Osteocyte (in vitro differentiated cells): ENCODE results near the gene PLCB3. TPM values are rescaled to one million over a fixed set of nuclear protein-coding genes. Genes with fewer than 3 reads are reported as not detected.
"Not testable (repeated sequence)": the region's sequence is repeated elsewhere in the genome, so short reads cannot be mapped to it uniquely, and the experiment has no call there.

Experiments
- DNase-seq: peaks from one replicate; pipeline ENCODE4 v3.0.0; 2021; ENCODE audit warnings: mixed read lengths; ENCODE audit not compliant: unreplicated experiment; ENCODE audit errors: extremely low spot score
- H3K27ac Mint-ChIP-seq: one replicate; pipeline ENCODE4 v1.8.0; 2021; ENCODE audit warnings: mild to moderate bottlenecking, mixed read lengths; ENCODE audit not compliant: unreplicated experiment
- H3K27me3 Mint-ChIP-seq: one replicate; pipeline ENCODE4 v1.8.0; 2021; ENCODE audit warnings: mixed read lengths; ENCODE audit not compliant: unreplicated experiment
- H3K36me3 Mint-ChIP-seq: one replicate; pipeline ENCODE4 v1.8.0; 2021; ENCODE audit warnings: mixed read lengths; ENCODE audit not compliant: unreplicated experiment
- H3K4me1 Mint-ChIP-seq: one replicate; pipeline ENCODE4 v1.8.0; 2021; ENCODE audit warnings: mixed read lengths; ENCODE audit not compliant: unreplicated experiment
- H3K4me3 Mint-ChIP-seq: one replicate; pipeline ENCODE4 v1.8.0; 2021; ENCODE audit warnings: mild to moderate bottlenecking, moderate library complexity, mixed read lengths; ENCODE audit not compliant: unreplicated experiment
- H3K9me3 Mint-ChIP-seq: one replicate; pipeline ENCODE4 v1.8.0; 2021; ENCODE audit warnings: mixed read lengths; ENCODE audit not compliant: unreplicated experiment
- total RNA-seq: library from RNA; stranded (reverse); gene quantifications from 2 replicates; pipeline ENCODE4 v1.2.1, GENCODE V29; 2021
- TF ChIP-seq, protein P1 (sequence below): fragments of 200-600 bp; sonication (generic); IDR thresholded peaks from 2 replicates; pipeline ENCODE4 v1.5.0; 2021; ENCODE audit warnings: antibody characterized with exemption, mild to moderate bottlenecking, moderate library complexity

PLCB3 gene
- total RNA-seq, 1 donor from 2014 or later: 32.0 TPM

DNA sequence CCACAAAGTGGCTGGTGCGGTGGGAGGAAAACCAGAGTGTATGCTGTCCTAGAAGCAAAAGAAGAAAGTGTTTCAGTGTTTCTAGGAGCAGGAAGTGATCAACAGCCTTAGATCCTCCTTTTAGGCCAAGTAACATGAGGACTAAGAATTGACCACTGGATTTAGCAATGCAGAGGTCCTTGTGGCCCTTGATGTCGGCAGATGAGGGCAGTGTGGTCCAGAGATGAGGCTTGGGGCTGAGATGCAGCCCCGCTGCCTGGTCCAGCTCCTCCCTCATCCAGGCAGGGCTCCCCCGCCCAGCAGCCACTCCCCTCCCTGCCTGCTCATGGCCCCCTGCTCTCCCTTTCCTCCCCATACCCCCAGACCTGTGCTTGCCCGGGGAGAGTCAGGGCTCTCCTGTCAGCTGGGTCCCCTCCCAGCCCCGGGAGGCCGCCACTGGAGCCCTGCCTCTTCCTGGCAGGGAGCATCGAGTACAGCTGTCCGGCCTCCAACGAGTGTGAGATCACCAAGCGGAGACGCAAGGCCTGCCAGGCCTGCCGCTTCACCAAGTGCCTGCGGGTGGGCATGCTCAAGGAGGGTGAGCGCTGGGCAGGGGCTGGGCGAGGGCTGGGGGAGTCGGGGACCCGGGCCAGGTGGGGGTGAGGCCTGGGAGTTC is 62.3 kb downstream of the PLCB3 start:
- Mint-ChIP-seq H3K27me3 (no peaks in the 10 kb centered on the region), H3K4me3 (no peak overlapping the region), H3K9me3 (no peaks in the 10 kb centered on the region), H3K27ac (peak overlapping the region; percentile 37), H3K4me1 (peaks cover 13% of the 10 kb centered on the region), H3K36me3 (peaks cover 4% of the 10 kb centered on the region)
- no peak for DNase-seq
- TF ChIP-seq, protein P1, sequence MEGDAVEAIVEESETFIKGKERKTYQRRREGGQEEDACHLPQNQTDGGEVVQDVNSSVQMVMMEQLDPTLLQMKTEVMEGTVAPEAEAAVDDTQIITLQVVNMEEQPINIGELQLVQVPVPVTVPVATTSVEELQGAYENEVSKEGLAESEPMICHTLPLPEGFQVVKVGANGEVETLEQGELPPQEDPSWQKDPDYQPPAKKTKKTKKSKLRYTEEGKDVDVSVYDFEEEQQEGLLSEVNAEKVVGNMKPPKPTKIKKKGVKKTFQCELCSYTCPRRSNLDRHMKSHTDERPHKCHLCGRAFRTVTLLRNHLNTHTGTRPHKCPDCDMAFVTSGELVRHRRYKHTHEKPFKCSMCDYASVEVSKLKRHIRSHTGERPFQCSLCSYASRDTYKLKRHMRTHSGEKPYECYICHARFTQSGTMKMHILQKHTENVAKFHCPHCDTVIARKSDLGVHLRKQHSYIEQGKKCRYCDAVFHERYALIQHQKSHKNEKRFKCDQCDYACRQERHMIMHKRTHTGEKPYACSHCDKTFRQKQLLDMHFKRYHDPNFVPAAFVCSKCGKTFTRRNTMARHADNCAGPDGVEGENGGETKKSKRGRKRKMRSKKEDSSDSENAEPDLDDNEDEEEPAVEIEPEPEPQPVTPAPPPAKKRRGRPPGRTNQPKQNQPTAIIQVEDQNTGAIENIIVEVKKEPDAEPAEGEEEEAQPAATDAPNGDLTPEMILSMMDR: no peak

DNA sequence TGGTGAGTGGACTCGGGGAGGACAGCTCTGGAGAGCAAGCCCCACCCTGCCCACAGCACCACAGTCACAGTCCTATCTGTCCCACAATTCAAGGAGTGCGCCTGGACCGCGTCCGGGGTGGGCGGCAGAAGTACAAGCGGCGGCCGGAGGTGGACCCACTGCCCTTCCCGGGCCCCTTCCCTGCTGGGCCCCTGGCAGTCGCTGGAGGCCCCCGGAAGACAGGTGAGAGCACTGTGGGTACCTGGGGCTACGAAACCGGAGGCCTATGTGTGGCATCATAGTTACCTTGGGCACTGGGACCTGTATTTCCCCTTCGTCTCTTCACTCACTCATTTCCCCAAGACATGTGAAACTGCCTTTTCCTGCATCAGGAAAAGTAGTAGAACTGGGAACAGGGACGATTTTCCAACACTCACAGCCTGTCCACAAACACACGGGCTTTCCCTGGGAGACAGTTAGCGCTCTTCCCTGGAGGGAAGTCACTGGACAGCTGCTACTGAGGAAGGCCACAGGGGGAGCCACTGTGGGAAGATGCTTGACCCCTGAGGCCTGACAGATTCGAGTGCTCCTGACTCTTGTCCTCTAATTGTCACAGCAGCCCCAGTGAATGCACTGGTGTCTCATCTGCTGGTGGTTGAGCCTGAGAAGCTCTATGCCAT is 62.9 kb downstream of the PLCB3 start:
- H3K4me1 Mint-ChIP-seq: peaks cover 18% of the 10 kb centered on the region
- H3K4me3 Mint-ChIP-seq: no peak overlapping the region
- no peak for DNase-seq
- TF ChIP-seq, protein P1: no peak
- H3K36me3 Mint-ChIP-seq: peaks cover 4% of the 10 kb centered on the region
- no peaks in the 10 kb centered on the region for H3K27me3 Mint-ChIP-seq
- no peaks in the 10 kb centered on the region for H3K9me3 Mint-ChIP-seq
- no peak overlapping the region for H3K27ac Mint-ChIP-seq

DNA sequence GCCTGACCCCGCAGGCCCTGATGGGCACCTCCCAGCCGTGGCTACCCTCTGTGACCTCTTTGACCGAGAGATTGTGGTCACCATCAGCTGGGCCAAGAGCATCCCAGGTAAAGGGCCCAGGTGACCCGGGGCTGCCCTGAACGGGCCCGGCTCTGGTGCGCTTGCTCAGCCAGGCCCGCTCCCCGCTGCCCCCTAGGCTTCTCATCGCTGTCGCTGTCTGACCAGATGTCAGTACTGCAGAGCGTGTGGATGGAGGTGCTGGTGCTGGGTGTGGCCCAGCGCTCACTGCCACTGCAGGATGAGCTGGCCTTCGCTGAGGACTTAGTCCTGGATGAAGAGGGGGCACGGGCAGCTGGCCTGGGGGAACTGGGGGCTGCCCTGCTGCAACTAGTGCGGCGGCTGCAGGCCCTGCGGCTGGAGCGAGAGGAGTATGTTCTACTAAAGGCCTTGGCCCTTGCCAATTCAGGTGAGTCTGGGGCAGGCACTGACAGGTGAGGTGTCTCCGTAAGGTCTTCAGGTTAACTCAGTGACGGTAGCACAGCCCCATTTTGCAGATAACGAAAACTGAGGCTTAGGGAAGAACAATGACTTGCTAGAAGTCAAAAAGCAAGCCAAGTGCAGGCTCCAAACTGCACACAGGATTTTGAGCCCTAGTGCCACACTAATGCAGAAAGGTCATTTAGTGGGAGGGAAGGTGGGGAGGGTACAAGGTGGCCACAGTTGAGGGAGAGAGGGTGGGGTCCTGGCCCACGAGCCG is 63.7 kb downstream of the PLCB3 start:
- Mint-ChIP-seq H3K27ac (no peak overlapping the region), H3K9me3 (no peaks in the 10 kb centered on the region), H3K4me1 (peaks cover 25% of the 10 kb centered on the region), H3K27me3 (no peaks in the 10 kb centered on the region), H3K36me3 (peaks cover 4% of the 10 kb centered on the region), H3K4me3 (peak overlapping the region; percentile 26)
- DNase-seq: no peak
- TF ChIP-seq, protein P1: no peak

DNA sequence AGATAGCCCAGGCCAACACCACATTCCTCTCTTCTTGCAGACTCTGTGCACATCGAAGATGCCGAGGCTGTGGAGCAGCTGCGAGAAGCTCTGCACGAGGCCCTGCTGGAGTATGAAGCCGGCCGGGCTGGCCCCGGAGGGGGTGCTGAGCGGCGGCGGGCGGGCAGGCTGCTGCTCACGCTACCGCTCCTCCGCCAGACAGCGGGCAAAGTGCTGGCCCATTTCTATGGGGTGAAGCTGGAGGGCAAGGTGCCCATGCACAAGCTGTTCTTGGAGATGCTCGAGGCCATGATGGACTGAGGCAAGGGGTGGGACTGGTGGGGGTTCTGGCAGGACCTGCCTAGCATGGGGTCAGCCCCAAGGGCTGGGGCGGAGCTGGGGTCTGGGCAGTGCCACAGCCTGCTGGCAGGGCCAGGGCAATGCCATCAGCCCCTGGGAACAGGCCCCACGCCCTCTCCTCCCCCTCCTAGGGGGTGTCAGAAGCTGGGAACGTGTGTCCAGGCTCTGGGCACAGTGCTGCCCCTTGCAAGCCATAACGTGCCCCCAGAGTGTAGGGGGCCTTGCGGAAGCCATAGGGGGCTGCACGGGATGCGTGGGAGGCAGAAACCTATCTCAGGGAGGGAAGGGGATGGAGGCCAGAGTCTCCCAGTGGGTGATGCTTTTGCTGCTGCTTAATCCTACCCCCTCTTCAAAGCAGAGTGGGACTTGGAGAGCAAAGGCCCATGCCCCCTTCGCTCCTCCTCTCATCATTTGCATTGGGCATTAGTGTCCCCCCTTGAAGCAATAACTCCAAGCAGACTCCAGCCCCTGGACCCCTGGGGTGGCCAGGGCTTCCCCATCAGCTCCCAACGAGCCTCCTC is 64.6 kb downstream of the PLCB3 start:
- not testable (repeated sequence) for H3K9me3 Mint-ChIP-seq, H3K27me3 Mint-ChIP-seq, DNase-seq
- H3K4me3 Mint-ChIP-seq: peak overlapping the region; percentile 92
- peaks cover 34% of the 10 kb centered on the region for H3K4me1 Mint-ChIP-seq
- H3K36me3 Mint-ChIP-seq: peaks cover 12% of the 10 kb centered on the region
- peak overlapping the region; percentile 99 for H3K27ac Mint-ChIP-seq

- DNase-seq: no peak
- Mint-ChIP-seq H3K4me1 (peaks cover 39% of the 10 kb centered on the region), H3K9me3 (no peaks in the 10 kb centered on the region), H3K4me3 (peak overlapping the region; percentile 92), H3K36me3 (peaks cover 19% of the 10 kb centered on the region), H3K27me3 (no peaks in the 10 kb centered on the region), H3K27ac (peak overlapping the region; percentile 99)
- TF ChIP-seq, protein P1: peak; percentile 12
Observed at GRCh38 chr11:64316672-64317324, 65.5 kb downstream of the PLCB3 start.
